ENCODE measurements around the gene OGFR.

The OGFR gene

GRCh38 chr20:62816884-62817873 is 12.5 kb downstream of the OGFR start, which contains the start of gene COL9A3:
Gene COL9A3 (plus strand): TSS chr20:62817050. CDS start chr20:62817065, 15 bp downstream.
- DNase-seq, result no peak

- no peak for DNase-seq
Measured at GRCh38 chr20:62817975-62818591, 13.4 kb downstream of the OGFR start.

GRCh38 chr20:62818592-62819493 is 14.2 kb downstream of the OGFR start:
- DNase-seq, result no peak

- DNase-seq, result no peak
Measured at GRCh38 chr20:62819494-62820174, 15.0 kb downstream of the OGFR start.

GRCh38 chr20:62820208-62820961 is 15.8 kb downstream of the OGFR start:
- DNase-seq, result no peak

GRCh38 chr20:62820962-62821725 is 16.5 kb downstream of the OGFR start:
- DNase-seq, result no peak

- DNase-seq, result no peak
Measured at GRCh38 chr20:62821726-62822210, 17.1 kb downstream of the OGFR start.

- no peak for DNase-seq
Measured at GRCh38 chr20:62822239-62822787, 17.7 kb downstream of the OGFR start.

GRCh38 chr20:62822788-62823651 is 18.4 kb downstream of the OGFR start:
- peak in 1 of 2 donors; percentile 48 for DNase-seq

GRCh38 chr20:62823688-62824475 is 19.2 kb downstream of the OGFR start:
- DNase-seq, result no peak

- DNase-seq, result no peak
Measured at GRCh38 chr20:62824476-62825332, 20.1 kb downstream of the OGFR start.

- no peak for DNase-seq
Measured at GRCh38 chr20:62825333-62825985, 20.8 kb downstream of the OGFR start.

GRCh38 chr20:62825986-62826645 is 21.5 kb downstream of the OGFR start:
- no peak for DNase-seq

GRCh38 chr20:62826646-62827310 is 22.1 kb downstream of the OGFR start:
- DNase-seq, result no peak

GRCh38 chr20:62827311-62828038 is 22.8 kb downstream of the OGFR start:
- no peak for DNase-seq
